ENCODE measurements around the gene LPIN2. TPM values are rescaled to one million over a fixed set of nuclear protein-coding genes. Genes with fewer than 3 reads are reported as not detected.

The LPIN2 gene
- total and polyA plus RNA-seq, 2 of the 13 experiments (the other 11 are each of a cell fraction or from before 2014, with no cell fraction given), result 46.0 to 119 TPM

DNA sequence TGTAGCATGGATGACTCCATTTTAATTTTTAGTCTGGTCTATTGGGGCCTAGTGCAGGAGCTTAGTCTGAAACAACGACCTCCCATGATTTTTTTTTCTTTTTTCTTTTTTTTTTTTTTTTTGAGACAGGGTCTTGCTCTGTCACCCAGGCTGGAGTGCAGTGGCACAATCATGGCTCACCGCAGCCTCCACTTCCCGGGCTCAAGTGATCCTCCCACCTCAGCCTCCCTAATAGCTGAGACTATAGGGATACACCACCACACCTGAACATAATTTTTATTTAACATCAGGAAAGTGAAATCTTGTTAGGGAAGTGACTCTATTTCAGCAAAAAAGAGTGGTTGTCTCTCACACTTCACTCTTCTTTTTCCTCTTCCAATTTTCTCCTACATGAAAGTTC, 15.2 kb upstream of the LPIN2 start (continued):
- TF ChIP-seq, protein P1, sequence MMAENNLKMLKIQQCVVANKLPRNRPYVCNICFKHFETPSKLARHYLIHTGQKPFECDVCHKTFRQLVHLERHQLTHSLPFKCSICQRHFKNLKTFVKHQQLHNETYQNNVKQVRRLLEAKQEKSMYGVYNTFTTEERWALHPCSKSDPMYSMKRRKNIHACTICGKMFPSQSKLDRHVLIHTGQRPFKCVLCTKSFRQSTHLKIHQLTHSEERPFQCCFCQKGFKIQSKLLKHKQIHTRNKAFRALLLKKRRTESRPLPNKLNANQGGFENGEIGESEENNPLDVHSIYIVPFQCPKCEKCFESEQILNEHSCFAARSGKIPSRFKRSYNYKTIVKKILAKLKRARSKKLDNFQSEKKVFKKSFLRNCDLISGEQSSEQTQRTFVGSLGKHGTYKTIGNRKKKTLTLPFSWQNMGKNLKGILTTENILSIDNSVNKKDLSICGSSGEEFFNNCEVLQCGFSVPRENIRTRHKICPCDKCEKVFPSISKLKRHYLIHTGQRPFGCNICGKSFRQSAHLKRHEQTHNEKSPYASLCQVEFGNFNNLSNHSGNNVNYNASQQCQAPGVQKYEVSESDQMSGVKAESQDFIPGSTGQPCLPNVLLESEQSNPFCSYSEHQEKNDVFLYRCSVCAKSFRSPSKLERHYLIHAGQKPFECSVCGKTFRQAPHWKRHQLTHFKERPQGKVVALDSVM (CRISPR knock-in tag; IDR thresholded peaks at IDR 0.05), result peak; percentile 96
- peak; percentile 21 for TF ChIP-seq YY1 (IDR thresholded peaks at IDR 0.05; ENCODE audit: insufficient read depth, insufficient replicate concordance, low read depth, low read length)

DNA sequence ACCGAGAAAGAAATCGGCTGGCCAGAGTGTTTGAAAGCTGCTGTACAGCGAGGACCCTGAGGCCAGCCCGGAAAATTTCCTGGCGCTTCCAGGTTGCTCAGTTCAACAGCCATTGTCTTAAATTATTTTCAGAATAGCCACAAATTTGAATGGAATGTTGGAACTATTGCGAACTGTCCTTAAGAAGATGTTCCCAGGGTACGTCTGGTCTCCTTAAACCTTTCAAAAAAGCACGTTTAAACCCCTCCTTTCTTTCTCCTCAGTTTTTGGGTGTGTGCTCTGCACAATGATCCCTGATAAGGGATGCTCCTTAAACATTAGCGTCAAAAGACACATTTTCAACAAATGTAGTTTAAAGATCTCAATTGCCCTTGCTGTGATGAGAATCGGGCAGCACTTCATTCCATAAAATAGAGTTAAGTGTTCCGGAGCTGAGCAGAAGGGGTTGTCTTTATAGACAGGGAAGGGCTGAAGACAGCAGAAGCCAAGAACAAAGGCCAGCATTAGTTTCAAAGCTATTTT, 14.5 kb upstream of the LPIN2 start:
- peak overlapping the region; percentile 89 for H3K27ac ChIP-seq (ENCODE audit: extremely low read length, insufficient read depth, low read length)
- no peaks in the 10 kb centered on the region for H3K79me2 ChIP-seq (ENCODE audit: insufficient read depth, low read length)
- H3K36me3 ChIP-seq (replicated peaks in 1 of 2; ENCODE audit: control insufficient read depth in 1 of 2, insufficient read depth in 2 of 2, low read length in 2 of 2), result no peaks in the 10 kb centered on the region
- H3K4me2 ChIP-seq (ENCODE audit: low read depth, low read length), result peak overlapping the region; percentile 90
- no peaks in the 10 kb centered on the region for H3K9me3 ChIP-seq (ENCODE audit: low read length)
- peak overlapping the region; percentile 45 to 65 (median 56) for H3K4me3 ChIP-seq (replicated peaks in 1 of 3; ENCODE audit: insufficient read depth in 1 of 3, low read depth in 2 of 3, low read length in 3 of 3)
- BruUV-seq (replicated peaks), result no TSS peak
- ATAC-seq (peak; percentile 65), DNase-seq (ENCODE audit: low spot score) (no peak), FAIRE-seq (no peak)
- intact Hi-C loops (cut with micrococcal nuclease; ENCODE audit: unreplicated experiment) (loop anchor here (5.0 kb wide), 1 partner anchor 35 kb away; no protein-coding TSS in a partner anchor), in situ Hi-C loops (cut with HindIII; ENCODE audit: extremely low pct_ligation_motif_present, low pct_unique_long_range_greater_than_20kb) (loop anchor here (25.0 kb wide), 1 partner anchor 585 kb away; no protein-coding TSS in a partner anchor)
- H3K27me3 ChIP-seq (ENCODE audit: control insufficient read depth in 1 of 2, insufficient read depth in 2 of 2, low read length in 2 of 2), result no peaks in the 10 kb centered on the region
- ChIA-PET POLR2A (interaction anchor here (0.6 to 3.1 kb wide), 8 partner anchors 10 to 191 kb away, joined by 3 to 26 read pairs (median 4); no protein-coding TSS in a partner anchor), CTCF (ENCODE audit: low intra/inter-chr PET ratio, low total read pairs) (no interaction called here)
- peaks cover 64% of the 10 kb centered on the region for H3K4me1 ChIP-seq (ENCODE audit: insufficient read depth, low read length)
- H3K9ac ChIP-seq (ENCODE audit: insufficient read depth, low read depth, low read length), result peak overlapping the region; percentile 83
- WGBS (ENCODE audit: low lambda C conversion rate), result 19% methylated on average over 11 of the region's 11 CpGs
- H4K20me1 ChIP-seq (ENCODE audit: insufficient read depth, low read length), result no peaks in the 10 kb centered on the region
- H2AFZ ChIP-seq (ENCODE audit: low read length), result no peak overlapping the region
- TF ChIP-seq ZNF441 (CRISPR knock-in tag; IDR thresholded peaks at IDR 0.05; ENCODE audit: borderline replicate concordance) (0 out of 2 replicates have a peak, but pooled peaks have one; percentile 4), MED1 (CRISPR knock-in tag; IDR thresholded peaks at IDR 0.05) (peak; percentile 28; the same call in 1 of the 2 replicates), RFXAP (CRISPR knock-in tag; IDR thresholded peaks at IDR 0.05; ENCODE audit: borderline replicate concordance) (0 out of 2 replicates have a peak, but pooled peaks have one; percentile 35), IRF2 (CRISPR knock-in tag; IDR thresholded peaks at IDR 0.05) (0 out of 2 replicates have a peak, but pooled peaks have one; percentile 40), ZFX (CRISPR knock-in tag; IDR thresholded peaks at IDR 0.05; ENCODE audit: low read depth) (peak; percentile 10; the same call in 1 of the 2 replicates), ZSCAN22 (CRISPR knock-in tag; IDR thresholded peaks at IDR 0.05) (0 out of 2 replicates have a peak, but pooled peaks have one; percentile 33), ZFY (CRISPR knock-in tag; IDR thresholded peaks at IDR 0.05) (0 out of 2 replicates have a peak, but pooled peaks have one; percentile 27), THAP11 (CRISPR knock-in tag; IDR thresholded peaks at IDR 0.05) (no peak)
- TF ChIP-seq, protein P2, sequence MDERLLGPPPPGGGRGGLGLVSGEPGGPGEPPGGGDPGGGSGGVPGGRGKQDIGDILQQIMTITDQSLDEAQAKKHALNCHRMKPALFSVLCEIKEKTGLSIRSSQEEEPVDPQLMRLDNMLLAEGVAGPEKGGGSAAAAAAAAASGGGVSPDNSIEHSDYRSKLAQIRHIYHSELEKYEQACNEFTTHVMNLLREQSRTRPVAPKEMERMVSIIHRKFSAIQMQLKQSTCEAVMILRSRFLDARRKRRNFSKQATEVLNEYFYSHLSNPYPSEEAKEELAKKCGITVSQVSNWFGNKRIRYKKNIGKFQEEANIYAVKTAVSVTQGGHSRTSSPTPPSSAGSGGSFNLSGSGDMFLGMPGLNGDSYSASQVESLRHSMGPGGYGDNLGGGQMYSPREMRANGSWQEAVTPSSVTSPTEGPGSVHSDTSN (CRISPR knock-in tag; IDR thresholded peaks at IDR 0.05), result no peak
- TF ChIP-seq, protein P3, sequence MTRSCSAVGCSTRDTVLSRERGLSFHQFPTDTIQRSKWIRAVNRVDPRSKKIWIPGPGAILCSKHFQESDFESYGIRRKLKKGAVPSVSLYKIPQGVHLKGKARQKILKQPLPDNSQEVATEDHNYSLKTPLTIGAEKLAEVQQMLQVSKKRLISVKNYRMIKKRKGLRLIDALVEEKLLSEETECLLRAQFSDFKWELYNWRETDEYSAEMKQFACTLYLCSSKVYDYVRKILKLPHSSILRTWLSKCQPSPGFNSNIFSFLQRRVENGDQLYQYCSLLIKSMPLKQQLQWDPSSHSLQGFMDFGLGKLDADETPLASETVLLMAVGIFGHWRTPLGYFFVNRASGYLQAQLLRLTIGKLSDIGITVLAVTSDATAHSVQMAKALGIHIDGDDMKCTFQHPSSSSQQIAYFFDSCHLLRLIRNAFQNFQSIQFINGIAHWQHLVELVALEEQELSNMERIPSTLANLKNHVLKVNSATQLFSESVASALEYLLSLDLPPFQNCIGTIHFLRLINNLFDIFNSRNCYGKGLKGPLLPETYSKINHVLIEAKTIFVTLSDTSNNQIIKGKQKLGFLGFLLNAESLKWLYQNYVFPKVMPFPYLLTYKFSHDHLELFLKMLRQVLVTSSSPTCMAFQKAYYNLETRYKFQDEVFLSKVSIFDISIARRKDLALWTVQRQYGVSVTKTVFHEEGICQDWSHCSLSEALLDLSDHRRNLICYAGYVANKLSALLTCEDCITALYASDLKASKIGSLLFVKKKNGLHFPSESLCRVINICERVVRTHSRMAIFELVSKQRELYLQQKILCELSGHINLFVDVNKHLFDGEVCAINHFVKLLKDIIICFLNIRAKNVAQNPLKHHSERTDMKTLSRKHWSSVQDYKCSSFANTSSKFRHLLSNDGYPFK (CRISPR knock-in tag; IDR thresholded peaks at IDR 0.05; ENCODE audit: borderline replicate concordance), result no peak
- TF ChIP-seq, protein P4, sequence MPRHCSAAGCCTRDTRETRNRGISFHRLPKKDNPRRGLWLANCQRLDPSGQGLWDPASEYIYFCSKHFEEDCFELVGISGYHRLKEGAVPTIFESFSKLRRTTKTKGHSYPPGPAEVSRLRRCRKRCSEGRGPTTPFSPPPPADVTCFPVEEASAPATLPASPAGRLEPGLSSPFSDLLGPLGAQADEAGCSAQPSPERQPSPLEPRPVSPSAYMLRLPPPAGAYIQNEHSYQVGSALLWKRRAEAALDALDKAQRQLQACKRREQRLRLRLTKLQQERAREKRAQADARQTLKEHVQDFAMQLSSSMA (CRISPR knock-in tag; IDR thresholded peaks at IDR 0.05), result no peak

Measured in HepG2 (cell line).